ENCODE results near the gene ASAP2.

ASAP2 gene

DNA sequence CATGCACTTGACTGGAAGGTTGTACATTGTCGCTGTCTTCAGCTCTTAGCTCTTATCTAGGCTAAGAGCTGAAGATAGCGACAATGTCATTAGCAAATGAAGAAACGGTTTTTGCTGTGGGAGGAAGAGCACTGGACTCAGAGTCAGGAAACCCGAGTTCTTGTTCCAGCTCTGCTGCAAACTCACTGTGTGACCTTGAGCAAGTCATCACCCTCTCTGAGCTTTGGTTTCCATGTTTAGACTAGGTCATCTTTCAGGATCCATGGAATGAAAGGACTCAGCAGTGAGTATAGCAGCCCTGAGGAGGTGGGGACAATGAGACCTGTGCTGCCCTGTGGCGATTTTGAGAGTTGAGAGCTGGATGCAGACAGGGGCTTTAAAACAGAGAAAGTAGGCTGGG, 85.3 kb downstream of the ASAP2 start:
- no peak overlapping the region for H3K4me3 ChIP-seq (replicated peaks; ENCODE audit: low read depth, low read length)
- no peak for DNase-seq (ENCODE audit: low read depth)
- TF ChIP-seq, protein P1, sequence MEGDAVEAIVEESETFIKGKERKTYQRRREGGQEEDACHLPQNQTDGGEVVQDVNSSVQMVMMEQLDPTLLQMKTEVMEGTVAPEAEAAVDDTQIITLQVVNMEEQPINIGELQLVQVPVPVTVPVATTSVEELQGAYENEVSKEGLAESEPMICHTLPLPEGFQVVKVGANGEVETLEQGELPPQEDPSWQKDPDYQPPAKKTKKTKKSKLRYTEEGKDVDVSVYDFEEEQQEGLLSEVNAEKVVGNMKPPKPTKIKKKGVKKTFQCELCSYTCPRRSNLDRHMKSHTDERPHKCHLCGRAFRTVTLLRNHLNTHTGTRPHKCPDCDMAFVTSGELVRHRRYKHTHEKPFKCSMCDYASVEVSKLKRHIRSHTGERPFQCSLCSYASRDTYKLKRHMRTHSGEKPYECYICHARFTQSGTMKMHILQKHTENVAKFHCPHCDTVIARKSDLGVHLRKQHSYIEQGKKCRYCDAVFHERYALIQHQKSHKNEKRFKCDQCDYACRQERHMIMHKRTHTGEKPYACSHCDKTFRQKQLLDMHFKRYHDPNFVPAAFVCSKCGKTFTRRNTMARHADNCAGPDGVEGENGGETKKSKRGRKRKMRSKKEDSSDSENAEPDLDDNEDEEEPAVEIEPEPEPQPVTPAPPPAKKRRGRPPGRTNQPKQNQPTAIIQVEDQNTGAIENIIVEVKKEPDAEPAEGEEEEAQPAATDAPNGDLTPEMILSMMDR (IDR thresholded peaks at IDR 0.05; ENCODE audit: low read length, missing control alignments) = no peak

DNA sequence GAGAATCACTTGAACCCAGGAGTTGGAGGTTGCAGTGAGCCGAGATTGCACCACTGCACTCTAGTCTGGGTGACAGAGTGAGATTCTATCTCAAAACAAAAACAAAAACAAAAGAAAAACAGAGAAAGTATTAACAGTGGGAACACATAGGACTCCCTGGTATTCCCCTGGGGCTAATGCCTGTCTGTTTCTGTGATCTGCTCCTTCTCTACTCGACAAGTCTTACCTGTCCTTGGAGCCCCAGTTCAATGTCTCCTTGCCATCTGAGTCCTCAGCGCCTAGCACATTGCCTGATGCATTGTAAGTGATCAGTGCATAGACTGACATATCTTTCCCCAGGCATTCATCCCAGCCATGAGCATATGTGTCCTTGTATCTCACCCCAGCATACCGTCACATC, 85.8 kb downstream of the ASAP2 start:
- TF ChIP-seq, protein P1 (IDR thresholded peaks at IDR 0.05; ENCODE audit: low read length, missing control alignments) = no peak
- DNase-seq (ENCODE audit: low read depth) = no peak
- no peak overlapping the region for H3K4me3 ChIP-seq (replicated peaks; ENCODE audit: low read depth, low read length)

DNA sequence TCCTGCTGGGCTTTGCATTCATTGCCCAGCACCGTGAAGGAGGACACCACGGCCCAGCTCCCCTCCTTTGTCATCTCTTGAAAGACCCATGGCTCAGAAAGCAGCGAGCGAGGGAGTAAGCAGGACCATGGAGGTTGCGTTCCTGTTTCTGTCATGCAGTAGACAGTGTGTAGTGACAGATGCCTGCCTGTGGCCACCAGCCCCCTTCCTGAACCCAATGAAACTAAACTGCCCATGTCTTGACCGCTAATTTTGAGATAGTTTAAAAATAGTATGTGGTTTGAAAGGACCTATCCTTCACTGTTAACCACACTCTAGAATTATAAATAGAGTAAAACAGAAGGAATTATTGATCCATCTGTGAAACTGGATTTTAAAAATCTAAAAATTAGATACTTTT, 88.2 kb downstream of the ASAP2 start:
- no peak overlapping the region for H3K4me3 ChIP-seq (replicated peaks; ENCODE audit: low read depth, low read length)
- no peak for DNase-seq (ENCODE audit: low read depth)
- TF ChIP-seq, protein P1 (IDR thresholded peaks at IDR 0.05; ENCODE audit: low read length, missing control alignments) = no peak

DNA sequence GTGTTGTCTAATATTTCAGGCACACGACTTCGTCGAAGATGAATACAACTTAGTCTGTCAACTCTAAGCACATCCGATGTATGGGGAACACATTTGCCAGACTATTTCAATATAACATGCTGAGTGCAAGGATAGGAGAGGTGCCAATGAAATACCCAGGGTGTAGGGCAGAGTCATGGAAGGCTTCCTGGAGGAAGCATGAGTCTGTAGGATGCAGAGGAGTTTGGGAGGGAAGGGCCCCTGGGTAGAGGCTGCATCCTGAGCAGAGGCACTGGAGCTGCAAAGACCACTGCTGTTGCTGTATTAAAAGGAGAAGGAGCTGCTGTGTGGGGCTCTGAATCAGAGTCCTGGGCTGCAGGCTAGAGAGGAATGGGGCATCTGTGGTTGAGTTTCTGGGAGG, 89.9 kb downstream of the ASAP2 start:
- TF ChIP-seq, protein P1 (IDR thresholded peaks at IDR 0.05; ENCODE audit: low read length, missing control alignments) = no peak
- DNase-seq (ENCODE audit: low read depth) = no peak
- H3K4me3 ChIP-seq (replicated peaks; ENCODE audit: low read depth, low read length) = no peak overlapping the region

DNA sequence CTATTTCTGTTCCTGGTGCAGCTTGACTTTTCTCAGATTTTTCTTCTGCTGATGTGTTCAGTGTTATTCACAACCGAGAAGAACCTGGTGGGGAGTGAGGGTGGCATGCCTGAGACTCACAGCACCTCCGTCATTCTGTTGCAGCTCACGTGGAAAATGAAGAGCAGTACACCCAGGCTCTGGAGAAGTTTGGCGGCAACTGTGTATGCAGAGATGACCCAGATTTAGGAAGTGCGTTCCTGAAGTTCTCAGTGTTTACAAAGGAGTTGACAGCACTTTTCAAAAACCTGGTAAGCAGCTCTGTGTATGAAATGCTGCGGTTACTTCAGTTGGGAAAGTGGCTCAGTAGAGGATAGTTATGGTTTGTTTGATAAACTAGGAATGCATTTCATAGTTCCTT, 90.5 kb downstream of the ASAP2 start:
- no peak for DNase-seq (ENCODE audit: low read depth)
- TF ChIP-seq, protein P1 (IDR thresholded peaks at IDR 0.05; ENCODE audit: low read length, missing control alignments) = no peak
- no peak overlapping the region for H3K4me3 ChIP-seq (replicated peaks; ENCODE audit: low read depth, low read length)

DNA sequence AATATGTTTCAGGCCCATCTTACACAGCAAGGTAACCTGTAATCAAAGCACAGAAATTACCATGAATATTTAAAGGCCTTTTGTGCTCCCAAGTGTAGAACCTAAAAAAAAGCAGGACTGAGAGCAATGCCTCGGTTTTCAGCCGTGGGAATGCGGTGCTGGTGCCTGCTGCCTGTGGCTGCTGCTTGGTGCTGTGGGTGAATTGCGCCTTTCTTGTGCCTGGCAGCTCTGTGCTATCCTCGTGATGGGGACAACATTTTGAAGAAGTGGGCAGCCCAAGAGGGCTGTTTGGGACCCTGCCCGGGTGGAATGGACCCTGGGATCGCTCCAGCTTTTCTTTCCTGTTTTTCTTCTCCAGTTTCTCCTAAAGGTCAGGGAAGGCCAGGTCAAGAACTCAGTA, 91.2 kb downstream of the ASAP2 start:
- TF ChIP-seq, protein P1 (IDR thresholded peaks at IDR 0.05; ENCODE audit: low read length, missing control alignments) = no peak
- no peak overlapping the region for H3K4me3 ChIP-seq (replicated peaks; ENCODE audit: low read depth, low read length)
- no peak for DNase-seq (ENCODE audit: low read depth)

DNA sequence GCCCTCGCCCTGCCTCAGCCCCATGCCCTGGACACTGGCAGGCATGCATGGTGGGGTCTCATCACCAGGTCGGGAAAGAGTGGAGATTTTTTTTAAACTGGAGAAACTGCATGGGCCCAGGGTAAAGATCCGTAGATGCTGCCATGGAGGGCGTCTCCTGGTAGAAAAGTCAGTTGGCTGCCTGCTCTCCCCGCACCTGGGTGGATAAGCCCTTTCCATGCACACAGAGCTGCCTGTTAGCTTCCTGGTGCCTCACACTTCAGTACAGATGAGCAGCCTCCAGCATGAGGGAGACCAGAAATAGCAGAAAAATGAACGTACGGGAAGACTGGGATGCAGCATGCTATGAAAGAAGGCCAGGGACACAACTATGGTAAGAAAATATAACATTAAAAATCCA, 92.0 kb downstream of the ASAP2 start:
- no peak for DNase-seq (ENCODE audit: low read depth)
- TF ChIP-seq, protein P1 (IDR thresholded peaks at IDR 0.05; ENCODE audit: low read length, missing control alignments) = no peak

More for the DNA sequence above, 92.0 kb downstream of the ASAP2 start:
- no peak overlapping the region for H3K4me3 ChIP-seq (replicated peaks; ENCODE audit: low read depth, low read length)
